GM21723 (cell line): ENCODE data around the gene CFAP69.

Experiments
- ATAC-seq: cut with Tn5 transposase; IDR thresholded peaks from one replicate; pipeline ENCODE4 v1.9.1; 2021; ENCODE audit warnings: mild to moderate bottlenecking, moderate library complexity; ENCODE audit not compliant: unreplicated experiment

Gene CFAP69, protein sequence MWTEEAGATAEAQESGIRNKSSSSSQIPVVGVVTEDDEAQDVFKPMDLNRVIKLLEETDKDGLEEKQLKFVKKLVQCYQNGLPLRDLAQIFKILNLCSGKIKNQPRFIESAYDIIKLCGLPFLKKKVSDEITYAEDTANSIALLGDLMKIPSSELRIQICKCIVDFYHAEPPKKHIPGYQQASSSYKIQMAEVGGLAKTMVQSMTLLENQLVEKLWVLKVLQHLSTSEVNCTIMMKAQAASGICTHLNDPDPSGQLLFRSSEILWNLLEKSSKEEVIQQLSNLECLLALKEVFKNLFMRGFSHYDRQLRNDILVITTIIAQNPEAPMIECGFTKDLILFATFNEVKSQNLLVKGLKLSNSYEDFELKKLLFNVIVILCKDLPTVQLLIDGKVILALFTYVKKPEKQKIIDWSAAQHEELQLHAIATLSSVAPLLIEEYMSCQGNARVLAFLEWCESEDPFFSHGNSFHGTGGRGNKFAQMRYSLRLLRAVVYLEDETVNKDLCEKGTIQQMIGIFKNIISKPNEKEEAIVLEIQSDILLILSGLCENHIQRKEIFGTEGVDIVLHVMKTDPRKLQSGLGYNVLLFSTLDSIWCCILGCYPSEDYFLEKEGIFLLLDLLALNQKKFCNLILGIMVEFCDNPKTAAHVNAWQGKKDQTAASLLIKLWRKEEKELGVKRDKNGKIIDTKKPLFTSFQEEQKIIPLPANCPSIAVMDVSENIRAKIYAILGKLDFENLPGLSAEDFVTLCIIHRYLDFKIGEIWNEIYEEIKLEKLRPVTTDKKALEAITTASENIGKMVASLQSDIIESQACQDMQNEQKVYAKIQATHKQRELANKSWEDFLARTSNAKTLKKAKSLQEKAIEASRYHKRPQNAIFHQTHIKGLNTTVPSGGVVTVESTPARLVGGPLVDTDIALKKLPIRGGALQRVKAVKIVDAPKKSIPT

DNA sequence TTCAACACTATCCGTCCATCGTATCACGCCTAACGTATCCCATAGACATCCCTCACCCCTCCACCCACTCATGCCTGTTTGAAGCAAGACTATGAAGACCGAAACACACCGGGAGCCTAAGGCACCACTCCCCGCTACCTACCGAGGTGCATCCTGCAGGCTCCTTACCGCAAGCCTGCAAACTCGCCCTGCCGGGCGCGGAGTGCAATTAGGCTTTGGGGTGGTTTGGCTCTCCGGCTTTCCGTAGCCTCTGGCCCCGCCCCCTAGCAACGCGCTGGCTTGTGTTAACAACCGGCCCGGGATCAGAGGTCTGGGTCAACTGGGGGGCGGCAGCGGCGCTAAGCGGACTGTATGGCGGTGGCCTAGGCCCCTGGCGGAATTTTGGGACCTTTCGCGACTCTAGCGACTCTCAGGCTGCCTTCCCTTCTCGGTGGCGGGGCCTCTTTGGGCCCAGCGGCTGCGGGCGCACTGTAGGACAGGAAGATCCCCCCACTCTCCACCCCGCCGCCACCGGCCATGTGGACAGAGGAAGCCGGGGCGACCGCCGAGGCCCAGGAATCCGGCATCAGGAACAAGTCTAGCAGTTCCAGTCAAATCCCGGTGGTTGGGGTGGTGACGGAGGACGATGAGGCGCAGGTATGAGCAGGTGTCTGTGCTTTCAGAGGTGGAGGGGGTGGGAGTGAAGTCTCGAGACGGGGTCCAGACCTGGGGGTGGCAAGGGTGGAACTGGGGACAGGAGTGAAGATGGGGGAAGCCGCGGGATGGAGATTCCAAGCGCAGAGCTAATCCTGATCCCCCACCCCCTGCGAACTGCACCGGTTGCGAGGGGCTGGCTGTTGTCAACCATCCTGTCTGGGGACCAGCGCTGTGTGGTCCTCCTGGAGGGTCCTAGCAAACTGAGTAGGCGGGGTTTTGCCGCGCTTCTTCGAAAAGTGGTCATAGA, at the start of gene CFAP69:
Gene CFAP69, plus strand, starts transcription at position 266 of the 943 bp plus-strand sequence. Its CDS starts 251 bp downstream, at position 517.
- ATAC-seq = peak; percentile 93

GRCh38 chr7:90201500-90202195, 43.3 kb upstream of the CFAP69 start:
- no peak for ATAC-seq

DNA sequence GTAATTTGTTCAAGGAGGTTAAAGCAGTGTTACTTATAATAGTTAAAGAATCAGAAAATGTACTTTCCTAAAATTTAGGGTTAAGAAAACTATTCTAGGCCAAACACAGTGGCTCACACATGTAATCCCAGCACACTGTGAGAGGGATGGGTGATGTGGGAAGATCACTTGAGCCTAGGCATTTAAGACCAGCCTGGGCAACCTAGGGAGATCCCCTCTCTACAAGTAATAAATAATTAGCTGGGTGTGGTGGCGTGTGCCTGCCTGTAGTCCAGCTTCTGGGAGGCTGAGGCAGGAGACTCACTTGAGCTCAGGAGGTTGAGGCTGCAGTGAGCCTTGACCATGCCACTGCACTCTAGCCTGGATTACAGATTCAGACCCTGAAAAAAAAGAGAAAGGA, 37.0 kb upstream of the CFAP69 start:
- ATAC-seq = no peak

DNA sequence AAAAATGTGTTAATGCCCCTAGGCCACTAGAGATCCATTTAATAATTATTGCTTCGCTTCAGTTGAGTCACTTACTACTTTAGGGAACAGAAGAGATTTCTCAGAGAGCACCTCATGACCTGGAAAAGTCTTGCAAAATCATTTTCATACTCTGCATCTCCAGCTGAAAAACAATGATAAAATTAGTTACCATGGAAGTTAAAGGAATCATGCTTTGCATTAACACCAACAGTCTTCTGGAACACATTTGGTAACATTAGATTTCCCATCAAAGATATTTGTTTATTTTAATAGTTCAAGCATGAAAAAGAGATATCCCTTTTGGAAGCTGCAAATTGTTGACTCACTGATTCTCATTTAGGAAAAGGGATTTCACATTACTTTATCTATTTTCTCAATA, 35.2 kb upstream of the CFAP69 start:
- no peak for ATAC-seq

DNA sequence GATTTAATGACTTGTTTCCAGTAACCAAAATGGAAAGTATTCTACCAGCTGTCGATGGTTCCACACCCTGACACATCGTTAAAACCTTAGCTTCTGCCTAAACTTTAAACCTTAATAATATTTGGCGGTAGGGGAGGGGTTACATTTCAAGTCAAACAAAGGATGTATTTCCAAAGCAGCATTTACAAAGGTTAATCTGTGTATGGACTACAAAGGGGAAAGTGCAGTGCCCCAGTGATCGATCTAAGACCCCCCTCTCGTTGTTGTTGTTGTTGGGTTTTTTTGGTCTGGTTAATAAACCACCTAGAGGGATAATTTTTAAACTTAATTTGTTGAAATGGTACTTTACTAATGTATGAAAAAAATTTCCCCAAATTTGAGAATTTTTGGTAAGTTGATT, 34.5 kb upstream of the CFAP69 start:
- no peak for ATAC-seq

DNA sequence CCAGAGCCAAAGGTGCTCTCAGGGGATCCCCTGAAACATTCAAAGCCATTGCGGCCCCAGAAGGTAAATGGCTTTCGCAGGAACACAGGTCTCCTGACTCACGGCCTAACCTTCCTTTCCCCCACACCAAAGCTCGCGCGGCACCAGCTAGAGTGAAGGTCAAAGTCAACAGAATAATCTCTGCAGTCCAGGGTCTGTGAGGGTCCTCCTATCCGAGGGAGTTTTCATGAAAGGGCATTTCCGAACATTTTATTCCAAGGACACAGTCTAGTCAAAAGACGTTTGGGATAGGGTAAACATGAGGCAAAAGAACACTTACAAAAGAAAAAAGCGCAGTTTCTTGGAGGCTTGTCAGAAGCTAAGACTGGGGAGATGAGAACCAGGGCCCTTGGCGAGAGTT, 34.0 kb upstream of the CFAP69 start:
- peak; percentile 6 for ATAC-seq

DNA sequence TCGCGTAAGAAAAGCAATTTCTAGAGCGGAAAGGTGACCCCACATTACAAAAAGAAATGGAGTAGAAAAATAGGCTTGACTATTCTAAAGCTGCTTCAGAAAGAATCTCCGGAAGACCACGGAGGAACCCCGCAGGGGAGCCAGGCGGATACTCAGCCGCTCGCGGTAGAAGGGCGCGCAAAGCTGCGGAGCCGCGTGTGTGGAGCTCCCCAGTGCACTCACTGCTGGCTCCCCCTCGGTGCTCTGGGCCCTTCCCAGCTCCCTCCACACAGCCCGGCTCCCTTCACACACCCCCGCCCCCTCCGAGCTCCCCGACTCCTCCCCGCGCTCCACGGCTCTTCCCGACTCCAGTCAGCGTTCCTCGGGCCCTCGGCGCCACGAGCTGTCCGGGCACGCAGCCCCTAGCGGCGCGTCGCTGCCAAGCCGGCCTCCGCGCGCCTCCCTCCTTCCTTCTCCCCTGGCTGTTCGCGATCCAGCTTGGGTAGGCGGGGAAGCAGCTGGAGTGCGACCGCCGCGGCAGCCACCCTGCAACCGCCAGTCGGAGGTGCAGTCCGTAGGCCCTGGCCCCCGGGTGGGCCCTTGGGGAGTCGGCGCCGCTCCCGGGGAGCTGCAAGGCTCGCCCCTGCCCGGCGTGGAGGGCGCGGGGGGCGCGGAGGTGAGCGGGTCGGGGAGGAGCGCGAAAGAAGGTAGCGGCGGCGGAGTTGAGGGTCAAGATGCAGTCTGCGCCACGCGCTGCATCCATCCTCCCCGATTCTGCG, 33.4 kb upstream of the CFAP69 start, which contains the start of gene STEAP2:
Gene STEAP2, plus strand, starts transcription at position 350 of the 758 bp plus-strand sequence. CDS start 13,343 bp downstream, outside the sequence.
- ATAC-seq = peak; percentile 93

GRCh38 chr7:90212149-90212495, 32.9 kb upstream of the CFAP69 start:
- ATAC-seq = no peak

DNA sequence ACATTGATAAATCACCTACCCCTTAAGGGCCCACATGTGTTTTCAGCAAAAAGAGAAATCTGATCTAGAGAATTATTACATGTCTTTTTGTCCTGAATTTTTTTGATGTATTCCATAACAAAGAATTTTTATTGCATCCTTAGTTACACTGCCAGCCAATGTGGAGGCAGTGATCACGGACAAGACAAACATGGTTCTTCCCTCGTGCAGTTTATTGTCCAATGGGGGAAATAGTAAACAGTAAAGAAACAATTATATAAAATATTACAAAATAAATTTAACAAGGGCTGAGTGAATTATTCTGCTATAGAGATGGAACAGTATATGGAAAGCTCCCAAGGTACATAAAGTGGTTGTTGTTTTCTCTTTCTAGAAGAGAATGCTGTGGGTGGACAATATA, 31.5 kb upstream of the CFAP69 start:
- ATAC-seq = no peak

DNA sequence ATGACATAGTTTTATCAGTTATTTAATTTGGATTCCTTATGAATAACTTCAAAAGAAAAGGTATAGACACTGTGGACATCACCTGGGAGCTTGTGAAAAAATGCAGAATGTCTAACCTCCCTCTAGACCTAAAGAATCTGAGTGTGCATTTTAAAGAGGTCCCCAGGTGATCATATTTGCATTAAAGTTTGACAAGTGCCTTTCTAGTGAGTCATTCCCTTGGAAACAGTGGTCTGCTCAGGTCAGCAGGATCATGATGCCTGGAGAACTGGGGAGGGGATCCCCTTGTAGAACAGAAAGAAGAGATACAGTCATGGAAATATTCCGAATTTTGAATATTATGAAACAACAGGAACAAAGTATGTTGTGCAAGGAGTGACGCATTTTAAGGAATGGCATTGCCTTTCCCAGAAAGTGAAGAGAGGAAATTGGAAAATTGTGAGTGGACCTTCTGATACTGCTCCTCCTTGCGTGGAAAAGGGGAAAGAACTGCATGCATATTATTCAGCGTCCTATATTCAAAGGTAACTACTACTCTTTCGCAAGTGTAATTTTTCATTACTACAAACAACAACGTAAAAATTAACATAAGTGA, 28.8 kb upstream of the CFAP69 start:
- no peak for ATAC-seq

GRCh38 chr7:90216771-90217170, 28.2 kb upstream of the CFAP69 start:
- no peak for ATAC-seq

DNA sequence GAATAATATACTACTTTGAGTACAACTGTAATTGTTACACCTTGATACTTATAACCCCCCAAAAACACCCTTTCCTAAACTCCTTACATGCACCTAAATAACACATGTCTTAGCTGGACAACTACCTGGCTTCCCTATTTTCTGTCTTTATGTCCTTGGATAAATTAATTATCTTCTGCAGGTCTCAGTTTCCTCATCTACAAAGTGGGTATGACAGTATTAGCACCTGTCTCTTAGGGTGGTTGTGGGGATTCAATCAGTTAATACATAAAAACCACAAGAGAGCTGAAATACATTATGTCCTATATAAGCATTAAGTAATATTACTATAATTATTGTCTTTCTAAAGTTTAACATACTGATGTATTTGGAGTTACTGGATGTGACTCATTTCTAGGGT, 22.6 kb upstream of the CFAP69 start:
- no peak for ATAC-seq

GRCh38 chr7:90222811-90223725, 21.9 kb upstream of the CFAP69 start:
- ATAC-seq = no peak

DNA sequence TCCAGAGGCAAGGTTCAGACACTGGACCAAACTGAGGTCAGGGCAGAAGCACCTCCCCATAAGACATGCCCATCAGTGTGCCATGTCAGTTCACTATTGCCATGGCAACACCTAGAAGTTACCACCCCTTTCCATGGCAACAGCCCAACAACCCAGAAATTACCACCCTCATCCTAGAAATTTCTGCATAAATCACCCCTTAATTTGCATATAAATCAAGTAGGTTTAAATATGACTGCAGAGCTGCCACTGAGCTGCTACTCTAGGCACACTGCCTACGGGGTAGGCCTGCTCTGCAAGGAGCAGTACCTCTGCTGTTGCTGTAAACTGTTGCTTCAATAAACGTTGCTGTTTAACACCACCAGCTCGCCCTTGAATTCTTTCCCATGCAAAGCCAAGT, 20.8 kb upstream of the CFAP69 start:
- ATAC-seq = no peak

DNA sequence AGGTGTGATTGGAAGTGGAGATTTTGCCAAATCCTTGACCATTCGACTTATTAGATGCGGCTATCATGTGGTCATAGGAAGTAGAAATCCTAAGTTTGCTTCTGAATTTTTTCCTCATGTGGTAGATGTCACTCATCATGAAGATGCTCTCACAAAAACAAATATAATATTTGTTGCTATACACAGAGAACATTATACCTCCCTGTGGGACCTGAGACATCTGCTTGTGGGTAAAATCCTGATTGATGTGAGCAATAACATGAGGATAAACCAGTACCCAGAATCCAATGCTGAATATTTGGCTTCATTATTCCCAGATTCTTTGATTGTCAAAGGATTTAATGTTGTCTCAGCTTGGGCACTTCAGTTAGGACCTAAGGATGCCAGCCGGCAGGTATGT, 19.8 kb upstream of the CFAP69 start:
- ATAC-seq = no peak

GRCh38 chr7:90225601-90226000, 19.4 kb upstream of the CFAP69 start:
- no peak for ATAC-seq

- no peak for ATAC-seq
Measured at GRCh38 chr7:90227259-90227658, 17.7 kb upstream of the CFAP69 start.

GRCh38 chr7:90229682-90230081, 15.3 kb upstream of the CFAP69 start:
- no peak for ATAC-seq
